AML-193 (cell line): ENCODE measurements around the gene RXRA.

Source experiments
- DNase-seq, 2 experiments: peaks; one replicate each; lab custom pipeline; 2025; lab: John Stamatoyannopoulos, UW

The RXRA gene

GRCh38 chr9:134325813-134326723 is at the start of gene RXRA:
RXRA (plus strand) TSS chr9:134326455; CDS start chr9:134326632, 177 bp downstream.
- peak; percentile 18 to 29 for DNase-seq

- no peak for DNase-seq
Measured at GRCh38 chr9:134278286-134278685, 48.0 kb upstream of the RXRA start.

- DNase-seq: no peak
Measured at GRCh38 chr9:134278974-134279640, 47.1 kb upstream of the RXRA start.

- no peak for DNase-seq
Measured at GRCh38 chr9:134282138-134282650, 44.1 kb upstream of the RXRA start.

- DNase-seq: no peak
Measured at GRCh38 chr9:134283111-134283515, 43.1 kb upstream of the RXRA start.

- no peak for DNase-seq
Measured at GRCh38 chr9:134283692-134284265, 42.5 kb upstream of the RXRA start.

- no peak for DNase-seq
Measured at GRCh38 chr9:134284273-134284672, 42.0 kb upstream of the RXRA start.

GRCh38 chr9:134284741-134285140 is 41.5 kb upstream of the RXRA start:
- no peak for DNase-seq

GRCh38 chr9:134285215-134285845 is 40.9 kb upstream of the RXRA start:
- no peak for DNase-seq

- DNase-seq: no peak
Measured at GRCh38 chr9:134286471-134287245, 39.6 kb upstream of the RXRA start.

- DNase-seq: no peak
Measured at GRCh38 chr9:134287591-134288491, 38.4 kb upstream of the RXRA start.

- DNase-seq: no peak
Measured at GRCh38 chr9:134288746-134289145, 37.5 kb upstream of the RXRA start.

GRCh38 chr9:134289241-134289875 is 36.9 kb upstream of the RXRA start:
- no peak for DNase-seq

GRCh38 chr9:134290603-134291451 is 35.4 kb upstream of the RXRA start:
- no peak for DNase-seq

- DNase-seq: no peak
Measured at GRCh38 chr9:134291452-134291881, 34.8 kb upstream of the RXRA start.

GRCh38 chr9:134291961-134292871 is 34.0 kb upstream of the RXRA start:
- DNase-seq: no peak

GRCh38 chr9:134293031-134293521 is 33.2 kb upstream of the RXRA start:
- no peak for DNase-seq
